DND-41 (cell line): ENCODE measurements around the gene MYO5A.

Experiments used
- CTCF ChIP-seq: IDR thresholded peaks from 2 replicates; pipeline ENCODE4 v1.5.1; 2012; ENCODE audit warnings: borderline replicate concordance, low read length, moderate library complexity, mild to moderate bottlenecking; ENCODE audit not compliant: poor library complexity, severe bottlenecking; ENCODE audit errors: extremely low read depth
- EZH2 ChIP-seq: IDR thresholded peaks from 3 replicates; pipeline ENCODE4 v1.6.1; 2012; ENCODE audit warnings: borderline replicate concordance, low read depth, mild to moderate bottlenecking, moderate library complexity, low read length, inconsistent platforms; ENCODE audit not compliant: severe bottlenecking

GRCh38 chr15:52261498-52262242 lies 267.0 kb downstream of the MYO5A start:
- no peak for TF ChIP-seq CTCF
- TF ChIP-seq EZH2: no peak
